Myocyte (in vitro differentiated cells): ENCODE results near the gene DMBX1. TPM values are rescaled to one million over a fixed set of nuclear protein-coding genes. Genes with fewer than 3 reads are reported as not detected.

Source experiments
- DNase-seq: peaks from one replicate; pipeline ENCODE4 v3.0.0-alpha.2; 2012; ENCODE audit warnings: low read depth
- total RNA-seq: library from RNA; depleted of rRNA; stranded (reverse); fragments of >200 nt; gene quantifications from 2 replicates; pipeline ENCODE4 v1.2.3, GENCODE V29; 2014

DMBX1 gene
- total RNA-seq, 1 donor from 2014 or later = not detected

GRCh38 chr1:46483589-46483988 is 6.0 kb upstream of the DMBX1 start:
- no peak for DNase-seq

- DNase-seq = no peak
Measured at GRCh38 chr1:46484783-46485490, 4.7 kb upstream of the DMBX1 start.

GRCh38 chr1:46485564-46486431 is 3.8 kb upstream of the DMBX1 start:
- DNase-seq = no peak

- no peak for DNase-seq
Measured at GRCh38 chr1:46486432-46487015, 3.1 kb upstream of the DMBX1 start.

- DNase-seq = no peak
Measured at GRCh38 chr1:46487818-46488218, 1.8 kb upstream of the DMBX1 start.

- DNase-seq = no peak
Measured at GRCh38 chr1:46488343-46489168, 1.1 kb upstream of the DMBX1 start.

GRCh38 chr1:46489169-46489637 is 433 bp upstream of the DMBX1 start:
- no peak for DNase-seq

- DNase-seq = no peak
Measured at GRCh38 chr1:46490406-46490655, 695 bp downstream of the DMBX1 start.

- no peak for DNase-seq
Measured at GRCh38 chr1:46490656-46491442, 1.2 kb downstream of the DMBX1 start.

- no peak for DNase-seq
Measured at GRCh38 chr1:46491443-46492268, 2.0 kb downstream of the DMBX1 start.

- no peak for DNase-seq
Measured at GRCh38 chr1:46492269-46492853, 2.7 kb downstream of the DMBX1 start.

- DNase-seq = no peak
Measured at GRCh38 chr1:46492871-46493270, 3.2 kb downstream of the DMBX1 start.

GRCh38 chr1:46493316-46494032 is 3.8 kb downstream of the DMBX1 start:
- no peak for DNase-seq

- DNase-seq = no peak
Measured at GRCh38 chr1:46494910-46495309, 5.3 kb downstream of the DMBX1 start.

GRCh38 chr1:46495778-46496177 is 6.1 kb downstream of the DMBX1 start:
- no peak for DNase-seq

GRCh38 chr1:46496505-46496904 is 6.9 kb downstream of the DMBX1 start:
- no peak for DNase-seq

- DNase-seq = no peak
Measured at GRCh38 chr1:46497020-46497419, 7.4 kb downstream of the DMBX1 start.

- no peak for DNase-seq
Measured at GRCh38 chr1:46497665-46498064, 8.0 kb downstream of the DMBX1 start.

GRCh38 chr1:46501528-46501927 is 11.9 kb downstream of the DMBX1 start:
- no peak for DNase-seq
